GM20000 (cell line): Measurements from ENCODE around the gene ZRANB1.

Experiments used
- DNase-seq: peaks from one replicate; pipeline ENCODE4 v3.0.0; 2012; ENCODE audit warnings: low spot score
- TF ChIP-seq, protein P1 (sequence below): IDR thresholded peaks from 2 replicates; pipeline ENCODE4 v1.5.1; 2012; ENCODE audit warnings: mild to moderate bottlenecking, control low read depth; ENCODE audit errors: extremely low read depth, missing control alignments

Gene ZRANB1

DNA sequence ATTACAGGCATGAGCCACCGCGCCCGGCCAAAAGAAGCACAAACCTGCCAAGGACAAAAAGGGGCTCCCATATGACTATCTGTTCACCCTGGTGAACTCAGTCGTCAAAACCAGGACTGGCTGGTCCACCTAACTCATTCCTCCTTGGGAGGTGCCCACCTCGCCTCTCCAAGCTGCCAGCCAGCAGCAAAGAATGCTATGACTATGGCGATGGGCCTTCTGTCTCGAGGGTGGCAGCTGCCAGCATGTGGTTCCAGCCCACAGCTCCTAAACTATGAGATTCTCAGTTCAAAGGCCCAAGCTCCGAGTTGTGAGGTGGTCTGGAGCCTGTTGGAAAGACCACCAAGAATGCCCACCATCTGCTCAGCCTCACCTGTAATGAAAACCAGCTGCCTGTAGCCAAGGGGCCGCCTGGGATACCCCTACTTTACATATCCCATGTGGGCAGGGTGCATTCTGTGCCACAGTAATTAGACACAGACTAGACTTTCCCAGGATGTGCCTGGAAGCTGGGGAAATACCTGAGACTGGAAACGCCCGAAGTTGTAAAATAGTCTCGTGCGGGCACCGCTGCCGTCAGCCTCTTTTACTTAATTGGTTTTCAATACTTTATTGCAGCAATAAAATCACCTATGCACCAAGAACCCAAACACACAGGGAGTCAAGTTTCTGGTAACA lies 71.1 kb downstream of the ZRANB1 start:
- no peak for DNase-seq
- TF ChIP-seq, protein P1, sequence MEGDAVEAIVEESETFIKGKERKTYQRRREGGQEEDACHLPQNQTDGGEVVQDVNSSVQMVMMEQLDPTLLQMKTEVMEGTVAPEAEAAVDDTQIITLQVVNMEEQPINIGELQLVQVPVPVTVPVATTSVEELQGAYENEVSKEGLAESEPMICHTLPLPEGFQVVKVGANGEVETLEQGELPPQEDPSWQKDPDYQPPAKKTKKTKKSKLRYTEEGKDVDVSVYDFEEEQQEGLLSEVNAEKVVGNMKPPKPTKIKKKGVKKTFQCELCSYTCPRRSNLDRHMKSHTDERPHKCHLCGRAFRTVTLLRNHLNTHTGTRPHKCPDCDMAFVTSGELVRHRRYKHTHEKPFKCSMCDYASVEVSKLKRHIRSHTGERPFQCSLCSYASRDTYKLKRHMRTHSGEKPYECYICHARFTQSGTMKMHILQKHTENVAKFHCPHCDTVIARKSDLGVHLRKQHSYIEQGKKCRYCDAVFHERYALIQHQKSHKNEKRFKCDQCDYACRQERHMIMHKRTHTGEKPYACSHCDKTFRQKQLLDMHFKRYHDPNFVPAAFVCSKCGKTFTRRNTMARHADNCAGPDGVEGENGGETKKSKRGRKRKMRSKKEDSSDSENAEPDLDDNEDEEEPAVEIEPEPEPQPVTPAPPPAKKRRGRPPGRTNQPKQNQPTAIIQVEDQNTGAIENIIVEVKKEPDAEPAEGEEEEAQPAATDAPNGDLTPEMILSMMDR: no peak

DNA sequence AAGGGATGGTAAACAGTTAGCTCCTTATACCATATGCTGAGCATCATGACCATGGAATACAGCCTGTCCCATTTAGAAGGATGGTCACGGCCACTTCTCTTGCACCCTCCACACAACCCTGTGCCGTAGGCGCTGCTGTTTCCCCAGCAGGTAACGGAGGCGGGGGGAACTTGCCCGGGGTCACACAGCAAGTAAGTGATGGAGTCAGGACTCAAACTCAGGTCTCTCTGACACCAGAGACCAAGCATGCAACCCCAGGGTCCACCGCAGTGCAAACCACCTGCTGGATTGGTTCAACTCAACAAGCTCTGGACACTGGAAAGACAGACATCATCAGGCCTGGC lies 71.6 kb downstream of the ZRANB1 start:
- TF ChIP-seq, protein P1: no peak
- no peak for DNase-seq

DNA sequence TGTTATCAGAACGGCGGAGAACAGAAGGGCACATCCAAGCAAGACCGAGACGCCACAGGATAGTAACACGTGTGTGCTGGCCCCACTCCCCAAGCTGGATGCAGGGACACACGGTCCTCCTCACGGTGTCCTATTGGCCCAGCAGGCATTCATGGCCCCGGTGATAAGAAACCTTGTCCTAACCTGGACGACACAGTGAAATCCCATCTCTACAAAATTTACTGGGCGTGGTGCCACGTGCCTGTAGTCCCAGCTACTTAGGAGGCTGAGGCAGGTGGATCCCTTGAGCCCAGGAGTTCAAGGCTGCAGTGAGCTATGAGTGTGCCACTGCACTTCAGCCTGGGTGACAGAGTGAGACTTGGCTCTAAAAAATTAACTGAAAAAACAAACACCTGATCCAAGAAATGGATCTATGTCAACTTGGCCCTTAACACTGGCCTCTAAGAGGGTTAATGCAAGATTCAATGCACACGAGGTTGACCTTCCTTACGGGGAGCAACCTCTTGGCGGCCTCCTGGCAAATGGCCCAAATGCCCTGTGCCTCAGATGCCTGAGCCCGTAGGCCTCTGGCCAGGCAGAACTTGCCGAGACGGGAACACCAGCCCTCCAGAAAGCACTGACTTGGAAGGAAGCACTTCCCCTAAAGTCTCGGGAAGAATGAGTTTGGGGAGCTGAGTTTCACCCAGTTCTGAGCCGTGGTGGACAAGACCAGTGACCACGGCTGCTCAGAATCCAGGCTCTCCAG lies 72.3 kb downstream of the ZRANB1 start:
- TF ChIP-seq, protein P1: no peak
- no peak for DNase-seq

DNA sequence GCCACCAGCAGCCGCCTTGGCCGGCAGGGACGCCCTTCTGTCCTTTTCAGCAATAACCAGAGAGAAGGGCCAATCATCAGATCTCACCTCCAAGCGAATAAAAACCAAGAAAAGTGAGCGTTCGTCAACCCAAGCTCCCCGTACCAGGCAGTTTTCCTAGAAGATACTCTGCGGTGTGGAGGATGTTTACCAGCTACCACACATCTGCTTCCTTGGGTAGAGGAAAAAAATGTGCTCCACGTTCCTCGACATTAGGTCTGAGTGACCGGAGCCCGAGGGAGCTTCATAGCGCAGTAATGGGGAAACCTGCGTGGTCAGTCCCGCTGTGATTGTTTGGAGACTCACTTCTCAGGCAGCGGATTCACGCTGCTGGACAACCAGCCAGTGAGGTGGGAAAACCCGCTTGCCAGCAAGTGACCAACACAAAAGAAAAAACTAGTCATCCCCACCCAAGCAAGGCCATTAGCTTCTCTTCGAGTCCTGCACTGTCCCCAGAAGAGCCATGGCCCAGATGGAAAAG lies 73.0 kb downstream of the ZRANB1 start:
- TF ChIP-seq, protein P1: no peak
- DNase-seq: no peak

DNA sequence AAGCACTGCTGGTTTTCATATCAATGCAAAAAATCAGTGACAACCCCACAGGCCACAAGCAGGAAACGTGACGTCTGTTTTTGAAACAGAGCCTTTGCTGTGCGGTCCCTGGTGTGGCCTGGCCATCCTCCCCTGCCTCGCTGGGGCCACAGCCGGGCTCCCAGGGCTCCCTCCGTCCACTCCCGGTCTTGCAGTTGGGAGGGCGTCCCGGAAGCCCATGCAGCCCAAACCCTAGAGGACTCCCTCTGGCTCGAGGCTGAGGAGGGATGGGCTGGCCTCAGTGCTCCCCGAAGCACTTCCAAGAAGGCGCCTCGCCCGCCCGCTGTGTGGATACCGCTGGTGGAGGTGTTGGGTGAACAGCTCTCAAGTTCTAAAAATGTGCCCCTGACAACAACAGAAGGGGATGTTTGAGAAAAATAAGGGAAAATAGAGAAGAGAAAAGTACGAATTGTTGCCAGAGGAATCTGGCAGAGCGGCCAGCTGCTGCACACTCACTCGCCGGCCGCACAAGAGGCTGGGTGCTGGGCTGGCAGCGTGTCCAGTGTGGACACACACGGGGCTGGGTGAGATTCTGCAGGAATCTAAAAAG lies 73.5 kb downstream of the ZRANB1 start:
- DNase-seq: no peak

DNA sequence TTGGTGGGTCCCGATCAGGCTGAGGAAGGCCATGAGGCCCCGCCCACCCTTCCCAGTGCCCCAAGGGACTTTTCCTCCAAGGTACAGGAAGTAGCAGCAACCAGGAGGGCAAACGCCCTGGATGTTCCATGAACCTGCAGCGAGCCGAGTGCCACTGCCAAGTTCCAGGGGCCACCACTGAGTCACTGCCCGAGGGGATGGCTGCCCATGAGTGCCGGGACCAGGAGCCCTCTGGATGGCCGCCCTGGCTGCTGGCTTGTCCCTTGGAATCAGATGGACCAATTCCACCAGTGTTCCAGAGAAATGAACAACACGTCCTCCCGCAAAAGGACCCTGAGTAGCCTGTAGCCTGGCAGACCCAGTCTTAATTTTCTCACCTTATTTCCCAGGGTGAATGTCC lies 74.2 kb downstream of the ZRANB1 start:
- DNase-seq: no peak
- TF ChIP-seq, protein P1: no peak

More for the DNA sequence above, 73.5 kb downstream of the ZRANB1 start:
- TF ChIP-seq, protein P1: no peak
